Smooth muscle cell (in vitro differentiated cells): ENCODE results near the gene S100A16. TPM values are rescaled to one million over a fixed set of nuclear protein-coding genes. Genes with fewer than 3 reads are reported as not detected.
A peak's percentile ranks its signal among the peaks of the same experiment; 100 is the strongest.

Source experiments
- DNase-seq: peaks from one replicate; lab custom pipeline; 2025; ENCODE audit not compliant: unreplicated experiment; lab: John Stamatoyannopoulos, UW
- H2AFZ ChIP-seq: fragments of 200-600 bp; sonication (generic); 2 replicates; pipeline ENCODE4 v1.6.0; 2016; ENCODE audit warnings: antibody characterized with exemption, low read depth, mild to moderate bottlenecking
- H3F3A ChIP-seq: fragments of 200-600 bp; sonication (generic); 2 replicates; pipeline ENCODE4 v1.6.0; 2017; ENCODE audit warnings: antibody characterized with exemption, low read depth
- H3K27ac ChIP-seq: fragments of 200-600 bp; sonication (generic); 2 replicates; pipeline ENCODE4 v1.5.1; 2016; ENCODE audit warnings: low read depth, mild to moderate bottlenecking
- H3K27me3 ChIP-seq: fragments of 200-600 bp; sonication (generic); 2 replicates; pipeline ENCODE4 v1.6.1; 2016; ENCODE audit warnings: low read depth, mild to moderate bottlenecking
- H3K36me3 ChIP-seq: fragments of 200-600 bp; sonication (generic); 2 replicates; pipeline ENCODE4 v1.5.1; 2016; ENCODE audit warnings: low read depth
- H3K4me1 ChIP-seq: fragments of 200-600 bp; sonication (generic); 2 replicates; pipeline ENCODE4 v1.5.1; 2016; ENCODE audit warnings: low read depth
- H3K4me2 ChIP-seq: fragments of 200-600 bp; sonication (generic); 2 replicates; pipeline ENCODE4 v1.6.0; 2016; ENCODE audit warnings: mild to moderate bottlenecking
- H3K4me3 ChIP-seq: fragments of 200-600 bp; sonication (generic); 2 replicates; pipeline ENCODE4 v1.5.1; 2016; ENCODE audit warnings: mild to moderate bottlenecking
- H3K79me2 ChIP-seq: fragments of 200-600 bp; sonication (generic); 2 replicates; pipeline ENCODE4 v1.6.0; 2016; ENCODE audit warnings: low read depth, mild to moderate bottlenecking
- H3K9ac ChIP-seq: fragments of 200-600 bp; sonication (generic); 2 replicates; pipeline ENCODE4 v1.6.0; 2016; ENCODE audit warnings: low read depth
- H3K9me3 ChIP-seq: fragments of 200-600 bp; sonication (generic); replicated peaks from 2 replicates; pipeline ENCODE4 v1.5.1; 2016; ENCODE audit warnings: low read depth
- H4K20me1 ChIP-seq: fragments of 200-600 bp; sonication (generic); 2 replicates; pipeline ENCODE4 v1.6.0; 2016; ENCODE audit warnings: low read depth
- CTCF ChIP-seq: fragments of 200-600 bp; sonication (generic); IDR thresholded peaks from 2 replicates; pipeline ENCODE4 v1.5.1; 2017; ENCODE audit warnings: borderline replicate concordance, mild to moderate bottlenecking, antibody characterized with exemption; ENCODE audit not compliant: insufficient read depth, poor library complexity, severe bottlenecking
- WGBS: methylation state at CpG from one replicate; pipeline ENCODE4 v1.1.7; 2016; ENCODE audit warnings: low lambda C conversion rate; 5-methylcytosine and 5-hydroxymethylcytosine counted together
- polyA plus RNA-seq: library from polyadenylated mRNA; unstranded; fragments of >200 nt; fragmentation: Nextera tagmentation; extraction: Ambion mirVana; gene quantifications from 2 replicates; pipeline ENCODE4 v1.2.1, GENCODE V29; 2016
- total RNA-seq: library from RNA; depleted of rRNA; stranded (reverse); fragments of >200 nt; gene quantifications from 2 replicates; pipeline ENCODE4 v1.2.3, GENCODE V29; 2014

S100A16 gene
- total and polyA plus RNA-seq, 2 experiments from 2014 or later = 238 to 302 TPM

GRCh38 chr1:153611356-153611755, 1.6 kb downstream of the S100A16 start:
- DNase-seq = no peak
- WGBS = 100% methylated on average over 1 of the region's 1 CpG
- H3F3A ChIP-seq = peaks cover 16% of the 10 kb centered on the region
- H3K27me3 ChIP-seq = no peaks in the 10 kb centered on the region
- H3K4me1 ChIP-seq = peaks cover 47% of the 10 kb centered on the region
- no peak for TF ChIP-seq CTCF
- peak overlapping the region; percentile 79 for H3K4me3 ChIP-seq
- no peak overlapping the region for H2AFZ ChIP-seq
- H3K9ac ChIP-seq = peak overlapping the region; percentile 86
- H3K9me3 ChIP-seq = no peaks in the 10 kb centered on the region
- peak overlapping the region; percentile 69 for H3K27ac ChIP-seq
- H4K20me1 ChIP-seq = no peaks in the 10 kb centered on the region
- no peaks in the 10 kb centered on the region for H3K36me3 ChIP-seq
- H3K79me2 ChIP-seq = peaks cover 33% of the 10 kb centered on the region
- H3K4me2 ChIP-seq = peak overlapping the region; percentile 99

GRCh38 chr1:153610811-153611301, 2.1 kb downstream of the S100A16 start:
- Histone ChIP-seq H3K4me1 (peaks cover 47% of the 10 kb centered on the region), H3K36me3 (no peaks in the 10 kb centered on the region), H3K27me3 (no peaks in the 10 kb centered on the region), H4K20me1 (no peaks in the 10 kb centered on the region), H3K9me3 (no peaks in the 10 kb centered on the region), H2AFZ (no peak overlapping the region), H3K27ac (peak overlapping the region; percentile 93), H3K9ac (peak overlapping the region; percentile 17), H3K4me2 (peak overlapping the region; percentile 99), H3K79me2 (peaks cover 33% of the 10 kb centered on the region), H3F3A (peaks cover 16% of the 10 kb centered on the region), H3K4me3 (peak overlapping the region; percentile 79)
- DNase-seq = no peak
- WGBS = 56% methylated on average over 4 of the region's 7 CpGs
- no peak for TF ChIP-seq CTCF

GRCh38 chr1:153610334-153610733, 2.6 kb downstream of the S100A16 start:
- Histone ChIP-seq H3K79me2 (peaks cover 33% of the 10 kb centered on the region), H3K27me3 (no peaks in the 10 kb centered on the region), H2AFZ (no peak overlapping the region), H3F3A (peaks cover 16% of the 10 kb centered on the region), H3K9ac (peak overlapping the region; percentile 17), H3K4me1 (peaks cover 47% of the 10 kb centered on the region), H4K20me1 (no peaks in the 10 kb centered on the region), H3K36me3 (no peaks in the 10 kb centered on the region), H3K4me2 (peak overlapping the region; percentile 99), H3K9me3 (no peaks in the 10 kb centered on the region), H3K4me3 (peak overlapping the region; percentile 21), H3K27ac (peak overlapping the region; percentile 93)
- no peak for DNase-seq
- 59% methylated on average over 4 of the region's 4 CpGs for whole genome bisulfite sequencing
- TF ChIP-seq CTCF = no peak

- no peaks in the 10 kb centered on the region for H3K27me3 ChIP-seq
- H3K4me1 ChIP-seq = peaks cover 47% of the 10 kb centered on the region
- H3K36me3 ChIP-seq = no peaks in the 10 kb centered on the region
- H3K4me3 ChIP-seq = peak overlapping the region; percentile 24
- H3K79me2 ChIP-seq = peaks cover 33% of the 10 kb centered on the region
- 36% methylated on average over 6 of the region's 6 CpGs for WGBS
- DNase-seq = no peak
- H3K9ac ChIP-seq = peak overlapping the region; percentile 68
- peak overlapping the region; percentile 93 for H3K27ac ChIP-seq
- no peaks in the 10 kb centered on the region for H4K20me1 ChIP-seq
- peak overlapping the region; percentile 99 for H3K4me2 ChIP-seq
- peaks cover 16% of the 10 kb centered on the region for H3F3A ChIP-seq
- no peak for TF ChIP-seq CTCF
- H3K9me3 ChIP-seq = no peaks in the 10 kb centered on the region
- H2AFZ ChIP-seq = peak overlapping the region; percentile 0
Measured at GRCh38 chr1:153609585-153609907, 3.4 kb downstream of the S100A16 start.
